ENCODE measurements around the gene MUC4. TPM values are rescaled to one million over a fixed set of nuclear protein-coding genes. Genes with fewer than 3 reads are reported as not detected.

Gene MUC4
- total and polyA plus RNA-seq, 4 donors, result not detected

DNA sequence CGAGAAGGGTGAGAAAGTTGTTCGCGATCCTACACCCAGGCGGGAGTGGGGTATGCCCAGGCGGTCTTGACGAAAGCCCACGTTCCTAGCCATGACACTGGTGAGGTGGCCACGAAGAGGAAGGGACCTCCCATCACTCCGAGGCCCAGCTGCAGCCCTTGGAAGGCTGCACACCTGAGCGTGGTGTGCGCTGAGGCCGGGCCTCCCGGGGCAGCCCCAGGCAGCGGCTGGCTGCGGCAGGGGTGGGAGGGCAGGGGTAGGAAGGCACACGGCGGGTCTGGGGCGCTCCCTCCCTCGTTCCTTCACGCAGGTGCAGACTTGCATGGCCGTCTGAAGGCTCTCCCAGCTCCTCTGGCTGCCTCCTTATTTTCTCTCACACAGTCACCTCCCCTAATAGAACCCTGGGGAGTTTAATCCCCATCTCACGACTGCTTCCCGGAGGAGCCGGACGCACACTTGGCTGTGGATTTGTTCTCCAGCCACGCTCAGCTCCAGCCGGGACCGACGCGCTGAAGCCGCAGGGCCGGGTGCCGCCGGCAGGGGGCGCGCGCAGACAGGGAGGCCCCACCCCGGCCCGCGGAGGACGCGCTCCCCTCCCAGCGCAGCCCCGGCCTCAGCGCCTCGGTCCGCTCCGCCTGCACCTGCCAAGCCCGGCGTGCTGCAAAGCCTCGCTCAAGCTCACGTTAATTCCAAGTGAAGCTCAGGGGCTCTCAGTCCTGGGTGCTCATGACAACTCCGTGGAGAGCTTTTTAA is 37.8 kb upstream of the MUC4 start:
- no peak overlapping the region for H3K9ac ChIP-seq (ENCODE audit: low read depth in 1 of 2, low read length in 2 of 2)
- H3K36me3 ChIP-seq (ENCODE audit: control insufficient read depth in 4 of 4, insufficient read depth in 3 of 4, low read depth in 1 of 4, low read length in 3 of 4), result no peaks in the 10 kb centered on the region
- H3K9me3 ChIP-seq (ENCODE audit: control insufficient read depth in 4 of 4, low read length in 3 of 4), result no peaks in the 10 kb centered on the region
- no peak overlapping the region for H3K27ac ChIP-seq (ENCODE audit: low read depth in 1 of 2, low read length in 2 of 2)
- TF ChIP-seq, protein P1, sequence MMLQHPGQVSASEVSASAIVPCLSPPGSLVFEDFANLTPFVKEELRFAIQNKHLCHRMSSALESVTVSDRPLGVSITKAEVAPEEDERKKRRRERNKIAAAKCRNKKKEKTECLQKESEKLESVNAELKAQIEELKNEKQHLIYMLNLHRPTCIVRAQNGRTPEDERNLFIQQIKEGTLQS (IDR thresholded peaks at IDR 0.05), result no peak
- no peak for TF ChIP-seq FOXA1 (IDR thresholded peaks at IDR 0.05)
- TF ChIP-seq RXRA (IDR thresholded peaks at IDR 0.05), result no peak
- TF ChIP-seq RAD21 (IDR thresholded peaks at IDR 0.05), result no peak
- no peak for TF ChIP-seq FOXA2 (IDR thresholded peaks at IDR 0.05)
- TF ChIP-seq HNF4G (IDR thresholded peaks at IDR 0.05), result no peak
- TF ChIP-seq, protein P2, sequence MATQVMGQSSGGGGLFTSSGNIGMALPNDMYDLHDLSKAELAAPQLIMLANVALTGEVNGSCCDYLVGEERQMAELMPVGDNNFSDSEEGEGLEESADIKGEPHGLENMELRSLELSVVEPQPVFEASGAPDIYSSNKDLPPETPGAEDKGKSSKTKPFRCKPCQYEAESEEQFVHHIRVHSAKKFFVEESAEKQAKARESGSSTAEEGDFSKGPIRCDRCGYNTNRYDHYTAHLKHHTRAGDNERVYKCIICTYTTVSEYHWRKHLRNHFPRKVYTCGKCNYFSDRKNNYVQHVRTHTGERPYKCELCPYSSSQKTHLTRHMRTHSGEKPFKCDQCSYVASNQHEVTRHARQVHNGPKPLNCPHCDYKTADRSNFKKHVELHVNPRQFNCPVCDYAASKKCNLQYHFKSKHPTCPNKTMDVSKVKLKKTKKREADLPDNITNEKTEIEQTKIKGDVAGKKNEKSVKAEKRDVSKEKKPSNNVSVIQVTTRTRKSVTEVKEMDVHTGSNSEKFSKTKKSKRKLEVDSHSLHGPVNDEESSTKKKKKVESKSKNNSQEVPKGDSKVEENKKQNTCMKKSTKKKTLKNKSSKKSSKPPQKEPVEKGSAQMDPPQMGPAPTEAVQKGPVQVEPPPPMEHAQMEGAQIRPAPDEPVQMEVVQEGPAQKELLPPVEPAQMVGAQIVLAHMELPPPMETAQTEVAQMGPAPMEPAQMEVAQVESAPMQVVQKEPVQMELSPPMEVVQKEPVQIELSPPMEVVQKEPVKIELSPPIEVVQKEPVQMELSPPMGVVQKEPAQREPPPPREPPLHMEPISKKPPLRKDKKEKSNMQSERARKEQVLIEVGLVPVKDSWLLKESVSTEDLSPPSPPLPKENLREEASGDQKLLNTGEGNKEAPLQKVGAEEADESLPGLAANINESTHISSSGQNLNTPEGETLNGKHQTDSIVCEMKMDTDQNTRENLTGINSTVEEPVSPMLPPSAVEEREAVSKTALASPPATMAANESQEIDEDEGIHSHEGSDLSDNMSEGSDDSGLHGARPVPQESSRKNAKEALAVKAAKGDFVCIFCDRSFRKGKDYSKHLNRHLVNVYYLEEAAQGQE (IDR thresholded peaks at IDR 0.05), result no peak
- TF ChIP-seq SP1 (IDR thresholded peaks at IDR 0.05), result no peak
- no peak for TF ChIP-seq TAF1 (conservative IDR thresholded peaks at IDR 0.05)
- no peak for TF ChIP-seq EGR1 (IDR thresholded peaks at IDR 0.05; ENCODE audit: low read depth in 2 of 2)
- TF ChIP-seq YY1 (IDR thresholded peaks at IDR 0.05), result no peak
- TF ChIP-seq JUND (IDR thresholded peaks at IDR 0.05), result no peak
- TF ChIP-seq, protein P3, sequence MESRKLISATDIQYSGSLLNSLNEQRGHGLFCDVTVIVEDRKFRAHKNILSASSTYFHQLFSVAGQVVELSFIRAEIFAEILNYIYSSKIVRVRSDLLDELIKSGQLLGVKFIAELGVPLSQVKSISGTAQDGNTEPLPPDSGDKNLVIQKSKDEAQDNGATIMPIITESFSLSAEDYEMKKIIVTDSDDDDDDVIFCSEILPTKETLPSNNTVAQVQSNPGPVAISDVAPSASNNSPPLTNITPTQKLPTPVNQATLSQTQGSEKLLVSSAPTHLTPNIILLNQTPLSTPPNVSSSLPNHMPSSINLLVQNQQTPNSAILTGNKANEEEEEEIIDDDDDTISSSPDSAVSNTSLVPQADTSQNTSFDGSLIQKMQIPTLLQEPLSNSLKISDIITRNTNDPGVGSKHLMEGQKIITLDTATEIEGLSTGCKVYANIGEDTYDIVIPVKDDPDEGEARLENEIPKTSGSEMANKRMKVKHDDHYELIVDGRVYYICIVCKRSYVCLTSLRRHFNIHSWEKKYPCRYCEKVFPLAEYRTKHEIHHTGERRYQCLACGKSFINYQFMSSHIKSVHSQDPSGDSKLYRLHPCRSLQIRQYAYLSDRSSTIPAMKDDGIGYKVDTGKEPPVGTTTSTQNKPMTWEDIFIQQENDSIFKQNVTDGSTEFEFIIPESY (IDR thresholded peaks at IDR 0.05), result no peak
- TF ChIP-seq NR2F2 (IDR thresholded peaks at IDR 0.05), result no peak
- TF ChIP-seq HNF4A (conservative IDR thresholded peaks at IDR 0.05), result no peak
- no peak for TF ChIP-seq GABPA (IDR thresholded peaks at IDR 0.05 in 1 of 2, conservative IDR thresholded peaks at IDR 0.05 in 1 of 2)
- TF ChIP-seq, protein P4, sequence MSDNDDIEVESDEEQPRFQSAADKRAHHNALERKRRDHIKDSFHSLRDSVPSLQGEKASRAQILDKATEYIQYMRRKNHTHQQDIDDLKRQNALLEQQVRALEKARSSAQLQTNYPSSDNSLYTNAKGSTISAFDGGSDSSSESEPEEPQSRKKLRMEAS (IDR thresholded peaks at IDR 0.05), result no peak
- TF ChIP-seq, protein P5, sequence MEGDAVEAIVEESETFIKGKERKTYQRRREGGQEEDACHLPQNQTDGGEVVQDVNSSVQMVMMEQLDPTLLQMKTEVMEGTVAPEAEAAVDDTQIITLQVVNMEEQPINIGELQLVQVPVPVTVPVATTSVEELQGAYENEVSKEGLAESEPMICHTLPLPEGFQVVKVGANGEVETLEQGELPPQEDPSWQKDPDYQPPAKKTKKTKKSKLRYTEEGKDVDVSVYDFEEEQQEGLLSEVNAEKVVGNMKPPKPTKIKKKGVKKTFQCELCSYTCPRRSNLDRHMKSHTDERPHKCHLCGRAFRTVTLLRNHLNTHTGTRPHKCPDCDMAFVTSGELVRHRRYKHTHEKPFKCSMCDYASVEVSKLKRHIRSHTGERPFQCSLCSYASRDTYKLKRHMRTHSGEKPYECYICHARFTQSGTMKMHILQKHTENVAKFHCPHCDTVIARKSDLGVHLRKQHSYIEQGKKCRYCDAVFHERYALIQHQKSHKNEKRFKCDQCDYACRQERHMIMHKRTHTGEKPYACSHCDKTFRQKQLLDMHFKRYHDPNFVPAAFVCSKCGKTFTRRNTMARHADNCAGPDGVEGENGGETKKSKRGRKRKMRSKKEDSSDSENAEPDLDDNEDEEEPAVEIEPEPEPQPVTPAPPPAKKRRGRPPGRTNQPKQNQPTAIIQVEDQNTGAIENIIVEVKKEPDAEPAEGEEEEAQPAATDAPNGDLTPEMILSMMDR (IDR thresholded peaks at IDR 0.05; ENCODE audit: low read depth, low read length, missing input control), result no peak
- H3K4me1 ChIP-seq (ENCODE audit: control insufficient read depth in 4 of 4, insufficient read depth in 4 of 4, low read length in 3 of 4), result peaks cover 11 to 19% (median 14%) of the 10 kb centered on the region in 4 donors
- no peak for DNase-seq (ENCODE audit: low spot score)
- WGBS, result 88% methylated on average over 53 of the region's 53 CpGs
- no peak overlapping the region for H3K4me3 ChIP-seq (ENCODE audit: low read depth in 1 of 3, low read length in 3 of 3)
- no peaks in the 10 kb centered on the region for H3K27me3 ChIP-seq (ENCODE audit: control insufficient read depth in 4 of 4, insufficient read depth in 4 of 4, low read length in 3 of 4)

All from liver (tissue), 9 donors.